PC-3 (cell line): ENCODE results near the gene SLC16A13. TPM values are rescaled to one million over a fixed set of nuclear protein-coding genes. Genes with fewer than 3 reads are reported as not detected.

ENCODE experiments used
- ATAC-seq: fragments of 200-7000 bp; cut with Tn5 transposase; 2 replicates; pipeline ENCODE4 v1.9.1; 2020; ENCODE audit warnings: mild to moderate bottlenecking, moderate library complexity
- BruUV-seq: library from RNA; stranded (reverse); fragments of 400-500 nt; replicated peaks from 2 replicates; lab custom pipeline; 2021; lab: Mats Ljungman, UMichigan
- CTCF ChIA-PET: fragments of 300-600 bp; sonication (Branson Sonifier 250); formaldehyde crosslinking; loops from one replicate; lab custom pipeline; 2022; ENCODE audit warnings: antibody characterized with exemption; lab: Charles Lee
- POLR2A ChIA-PET: fragments of 300-600 bp; sonication (Branson Sonifier 250); formaldehyde crosslinking; loops from one replicate; lab custom pipeline; 2022; ENCODE audit warnings: antibody characterized with exemption; ENCODE audit not compliant: unreplicated experiment; lab: Charles Lee
- DNase-seq: peaks from one replicate; pipeline ENCODE4 v3.0.0-alpha.2; 2015
- H2AFZ ChIP-seq: fragments of 300-600 bp; sonication (generic); 2 replicates; pipeline ENCODE4 v1.6.0; 2016; ENCODE audit warnings: antibody characterized with exemption, low read length
- H3F3A ChIP-seq: fragments of 300-600 bp; sonication (generic); one replicate; pipeline ENCODE4 v1.6.0; 2017; ENCODE audit warnings: antibody characterized with exemption, low read length, control low read depth, mild to moderate bottlenecking; ENCODE audit not compliant: unreplicated experiment
- H3K27ac ChIP-seq: fragments of 300-600 bp; sonication (generic); 2 replicates; pipeline ENCODE4 v1.5.1; 2016; ENCODE audit warnings: mild to moderate bottlenecking, low read length
- H3K27me3 ChIP-seq: fragments of 300-600 bp; sonication (generic); 2 replicates; pipeline ENCODE4 v1.6.1; 2016; ENCODE audit warnings: low read length, mixed read lengths
- H3K36me3 ChIP-seq: fragments of 300-600 bp; sonication (generic); 2 replicates; pipeline ENCODE4 v1.6.1; 2016; ENCODE audit warnings: low read depth, mixed run types, low read length, mixed read lengths
- H3K4me1 ChIP-seq: fragments of 300-600 bp; sonication (generic); 2 replicates; pipeline ENCODE4 v1.5.1; 2016; ENCODE audit warnings: low read length; ENCODE audit not compliant: insufficient read depth
- H3K4me2 ChIP-seq: fragments of 300-600 bp; sonication (generic); 2 replicates; pipeline ENCODE4 v1.6.0; 2016; ENCODE audit warnings: low read length
- H3K4me3 ChIP-seq: fragments of 300-600 bp; sonication (generic); 2 replicates; pipeline ENCODE4 v1.5.1; 2016; ENCODE audit warnings: mild to moderate bottlenecking, low read length, mixed read lengths
- H3K79me2 ChIP-seq: fragments of 300-600 bp; sonication (generic); 2 replicates; pipeline ENCODE4 v1.6.1; 2017; ENCODE audit warnings: low read length, mixed read lengths
- H3K9ac ChIP-seq: fragments of 300-600 bp; sonication (generic); 2 replicates; pipeline ENCODE4 v1.6.0; 2016; ENCODE audit warnings: mild to moderate bottlenecking, low read length
- H3K9me2 ChIP-seq: fragments of 300-600 bp; sonication (generic); replicated peaks from 2 replicates; pipeline ENCODE4 v1.6.1; 2016; ENCODE audit warnings: mixed run types, low read length, mixed read lengths
- H3K9me3 ChIP-seq: fragments of 300-600 bp; sonication (generic); 2 replicates; pipeline ENCODE4 v1.6.1; 2016; ENCODE audit warnings: low read length, mixed read lengths
- H4K20me1 ChIP-seq: fragments of 300-600 bp; sonication (generic); 2 replicates; pipeline ENCODE4 v1.6.1; 2016; ENCODE audit warnings: low read length, mixed read lengths
- EZH2 ChIP-seq: fragments of 300-600 bp; sonication (generic); IDR thresholded peaks from one replicate; pipeline ENCODE4 v1.6.1; 2017; ENCODE audit warnings: antibody characterized with exemption, mild to moderate bottlenecking, low read length; ENCODE audit not compliant: unreplicated experiment
- EZH2phosphoT487 ChIP-seq: fragments of 300-600 bp; sonication (generic); IDR thresholded peaks from 2 replicates; pipeline ENCODE4 v1.6.1; 2018; ENCODE audit warnings: mild to moderate bottlenecking, antibody characterized with exemption, low read length, borderline replicate concordance
- intact Hi-C: fragments of 100-400 bp; cut with micrococcal nuclease; formaldehyde crosslinking; loops from 2 replicates; pipeline ENCODE4 v1.9.0; 2023
- total RNA-seq: library from RNA; depleted of rRNA; stranded (reverse); fragments of >200 nt; gene quantifications from 2 replicates; pipeline ENCODE4 v1.2.3, GENCODE V29; 2014
- TF ChIP-seq, protein P1 (sequence below): fragments of 300-600 bp; sonication (generic); conservative IDR thresholded peaks from 2 replicates; pipeline ENCODE4 v1.5.1; 2017; ENCODE audit warnings: antibody characterized with exemption, low read depth, mild to moderate bottlenecking, low read length

SLC16A13 gene
- total RNA-seq, 1 experiment from 2014 or later = 0.62 TPM

DNA sequence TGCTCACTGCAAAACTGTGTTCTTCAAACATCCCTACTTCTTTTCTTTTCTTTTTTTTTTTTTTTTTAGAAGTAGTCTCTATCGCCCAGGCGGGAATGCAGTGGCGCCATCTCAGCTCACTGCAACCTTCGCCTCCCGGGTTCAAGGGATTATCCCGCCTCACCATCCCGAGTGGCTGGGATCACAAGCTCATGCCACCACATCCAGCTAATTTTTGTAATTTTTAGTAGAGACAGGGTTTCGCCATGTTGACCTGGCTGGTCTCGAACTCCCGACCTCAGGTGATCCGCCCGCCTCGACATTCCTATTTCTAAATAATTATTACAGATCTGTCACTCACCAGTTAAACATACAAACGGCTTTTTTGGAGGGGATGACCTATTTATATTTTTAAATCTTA is 24.4 kb upstream of the SLC16A13 start:
- TF ChIP-seq, protein P1, sequence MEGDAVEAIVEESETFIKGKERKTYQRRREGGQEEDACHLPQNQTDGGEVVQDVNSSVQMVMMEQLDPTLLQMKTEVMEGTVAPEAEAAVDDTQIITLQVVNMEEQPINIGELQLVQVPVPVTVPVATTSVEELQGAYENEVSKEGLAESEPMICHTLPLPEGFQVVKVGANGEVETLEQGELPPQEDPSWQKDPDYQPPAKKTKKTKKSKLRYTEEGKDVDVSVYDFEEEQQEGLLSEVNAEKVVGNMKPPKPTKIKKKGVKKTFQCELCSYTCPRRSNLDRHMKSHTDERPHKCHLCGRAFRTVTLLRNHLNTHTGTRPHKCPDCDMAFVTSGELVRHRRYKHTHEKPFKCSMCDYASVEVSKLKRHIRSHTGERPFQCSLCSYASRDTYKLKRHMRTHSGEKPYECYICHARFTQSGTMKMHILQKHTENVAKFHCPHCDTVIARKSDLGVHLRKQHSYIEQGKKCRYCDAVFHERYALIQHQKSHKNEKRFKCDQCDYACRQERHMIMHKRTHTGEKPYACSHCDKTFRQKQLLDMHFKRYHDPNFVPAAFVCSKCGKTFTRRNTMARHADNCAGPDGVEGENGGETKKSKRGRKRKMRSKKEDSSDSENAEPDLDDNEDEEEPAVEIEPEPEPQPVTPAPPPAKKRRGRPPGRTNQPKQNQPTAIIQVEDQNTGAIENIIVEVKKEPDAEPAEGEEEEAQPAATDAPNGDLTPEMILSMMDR = no peak
- DNase-seq (no peak), ATAC-seq (no peak)
- Histone ChIP-seq H3K4me2 (peak overlapping the region; percentile 95), H3K4me1 (peaks cover 28% of the 10 kb centered on the region), H3K27ac (no peak overlapping the region), H2AFZ (peak overlapping the region; percentile 91; the same call in 1 of the 2 replicates), H3K9me3 (no peaks in the 10 kb centered on the region), H3K9ac (peak overlapping the region; percentile 98), H3K27me3 (no peaks in the 10 kb centered on the region), H3K9me2 (no peaks in the 10 kb centered on the region), H3K4me3 (peak overlapping the region; percentile 93), H3K36me3 (no peaks in the 10 kb centered on the region), H4K20me1 (no peaks in the 10 kb centered on the region), H3K79me2 (peaks cover 55% of the 10 kb centered on the region), H3F3A (no peaks in the 10 kb centered on the region)
- ChIA-PET POLR2A (no interaction called here), CTCF (interaction anchor here (0.6 kb wide), 1 partner anchor 568 kb away, joined by 8 read pairs; no protein-coding TSS in a partner anchor)
- intact Hi-C loops = no loop called here
- BruUV-seq = no TSS peak

DNA sequence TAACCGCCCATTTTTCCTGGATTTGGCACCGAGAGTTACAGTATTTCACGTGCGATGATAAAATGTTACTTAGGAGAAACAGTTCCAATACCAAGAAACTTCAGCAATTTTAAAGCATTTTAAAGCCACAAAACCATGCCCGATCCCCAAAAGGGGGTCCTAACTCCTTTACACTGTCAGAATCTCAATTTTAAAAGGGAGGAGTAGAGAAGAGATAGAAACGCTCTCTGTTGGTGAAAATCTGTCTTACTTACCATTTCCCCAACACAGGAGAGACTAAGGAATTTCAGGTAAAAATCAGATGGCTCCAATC is 23.9 kb upstream of the SLC16A13 start:
- intact Hi-C loops = no loop called here
- DNase-seq (no peak), ATAC-seq (no peak)
- TF ChIP-seq, protein P1 = no peak
- TF ChIP-seq EZH2 (no peak), EZH2phosphoT487 (no peak)
- no peaks in the 10 kb centered on the region for H3K36me3 ChIP-seq
- H3K27ac ChIP-seq = peak overlapping the region; percentile 93
- no peaks in the 10 kb centered on the region for H3K9me2 ChIP-seq
- H3K4me2 ChIP-seq = peak overlapping the region; percentile 95
- H3K9me3 ChIP-seq = no peaks in the 10 kb centered on the region
- CTCF ChIA-PET = no interaction called here
- no peaks in the 10 kb centered on the region for H3K27me3 ChIP-seq
- peaks cover 28% of the 10 kb centered on the region for H3K4me1 ChIP-seq
- peak overlapping the region; percentile 91 for H2AFZ ChIP-seq
- peak overlapping the region; percentile 98 for H3K9ac ChIP-seq
- peak overlapping the region; percentile 93 for H3K4me3 ChIP-seq
- peaks cover 55% of the 10 kb centered on the region for H3K79me2 ChIP-seq
- H4K20me1 ChIP-seq = no peaks in the 10 kb centered on the region
- POLR2A ChIA-PET = no interaction called here
- BruUV-seq = TSS peak; percentile 82
- no peaks in the 10 kb centered on the region for H3F3A ChIP-seq

DNA sequence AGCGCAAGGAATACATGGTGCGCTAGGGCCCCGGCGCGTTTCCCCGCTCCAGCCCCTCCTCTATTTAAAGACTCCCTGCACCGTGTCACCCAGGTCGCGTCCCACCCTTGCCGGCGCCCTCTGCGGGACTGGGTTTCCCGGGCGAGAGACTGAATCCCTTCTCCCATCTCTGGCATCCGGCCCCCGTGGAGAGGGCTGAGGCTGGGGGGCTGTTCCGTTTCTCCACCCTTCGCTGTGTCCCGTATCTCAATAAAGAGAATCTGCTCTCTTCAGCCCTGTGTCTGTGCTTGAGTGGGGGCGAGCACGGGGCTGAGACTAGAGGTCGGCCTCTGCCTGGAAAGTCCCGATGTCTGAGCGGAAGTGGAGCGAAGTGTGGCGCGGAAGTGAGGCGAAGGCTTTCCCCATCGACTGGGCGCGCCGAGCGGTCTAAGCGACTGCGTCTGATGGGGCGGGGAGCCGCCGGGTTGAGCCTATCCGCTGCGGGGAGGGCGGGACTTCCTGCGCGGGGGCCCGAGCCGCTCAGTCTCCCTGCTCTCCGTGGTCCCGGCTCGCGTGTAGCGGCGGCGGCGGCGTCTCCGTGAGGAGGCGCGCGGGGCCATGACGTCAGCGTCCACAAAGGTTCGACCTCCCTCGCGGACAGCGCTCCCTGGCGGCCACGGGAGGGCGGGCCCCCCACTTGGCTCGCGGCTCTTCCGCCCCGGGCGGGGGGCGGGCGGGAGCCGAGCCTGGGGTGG is 21.4 kb upstream of the SLC16A13 start:
- Histone ChIP-seq H3K4me3 (peak overlapping the region; percentile 93), H2AFZ (peak overlapping the region; percentile 46), H3F3A (no peaks in the 10 kb centered on the region), H3K27me3 (no peaks in the 10 kb centered on the region), H3K9me2 (no peaks in the 10 kb centered on the region), H3K36me3 (no peaks in the 10 kb centered on the region), H4K20me1 (no peaks in the 10 kb centered on the region), H3K4me2 (peak overlapping the region; percentile 95), H3K9ac (peak overlapping the region; percentile 98), H3K27ac (peak overlapping the region; percentile 93), H3K9me3 (no peaks in the 10 kb centered on the region), H3K79me2 (peaks cover 48% of the 10 kb centered on the region), H3K4me1 (peaks cover 30% of the 10 kb centered on the region)
- POLR2A ChIA-PET = no interaction called here
- DNase-seq (peak; percentile 93), ATAC-seq (peak; percentile 93)
- TF ChIP-seq, protein P1 = peak; percentile 39; the same call in 1 of the 2 replicates
- no peak for TF ChIP-seq EZH2phosphoT487
- intact Hi-C loops = no loop called here
- no TSS peak for BruUV-seq
- CTCF ChIA-PET = interaction anchor here (0.6 to 0.8 kb wide), 2 partner anchors 57 to 171 kb away, joined by 3 to 11 read pairs; no protein-coding TSS in a partner anchor
